Measurements from ENCODE around the gene TMEM17. TPM values are rescaled to one million over a fixed set of nuclear protein-coding genes. Genes with fewer than 3 reads are reported as not detected.

The TMEM17 gene
- total RNA-seq, 4 donors from 2014 or later = 1.4 to 4.4 (median 1.6) TPM

DNA sequence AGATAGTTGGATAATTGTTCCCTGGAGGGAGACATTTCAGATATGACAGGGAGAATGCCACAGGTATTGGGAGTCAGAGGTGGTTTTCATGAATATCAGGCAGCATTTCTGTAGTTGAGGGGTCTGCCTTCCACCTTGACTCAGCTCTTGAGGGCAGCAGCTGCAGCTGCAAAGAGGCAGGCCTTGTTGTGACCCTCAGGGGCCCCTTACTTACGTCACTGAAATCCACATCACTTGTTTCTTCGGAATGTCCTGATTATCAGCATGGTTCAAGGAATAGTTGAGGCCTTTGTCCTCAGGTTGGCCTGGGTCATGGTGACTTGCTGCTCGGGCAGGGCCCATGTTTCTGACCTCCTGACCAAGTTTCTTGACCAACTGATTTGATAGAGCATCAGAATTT is 46.9 kb downstream of the TMEM17 start:
- TF ChIP-seq, protein P1, sequence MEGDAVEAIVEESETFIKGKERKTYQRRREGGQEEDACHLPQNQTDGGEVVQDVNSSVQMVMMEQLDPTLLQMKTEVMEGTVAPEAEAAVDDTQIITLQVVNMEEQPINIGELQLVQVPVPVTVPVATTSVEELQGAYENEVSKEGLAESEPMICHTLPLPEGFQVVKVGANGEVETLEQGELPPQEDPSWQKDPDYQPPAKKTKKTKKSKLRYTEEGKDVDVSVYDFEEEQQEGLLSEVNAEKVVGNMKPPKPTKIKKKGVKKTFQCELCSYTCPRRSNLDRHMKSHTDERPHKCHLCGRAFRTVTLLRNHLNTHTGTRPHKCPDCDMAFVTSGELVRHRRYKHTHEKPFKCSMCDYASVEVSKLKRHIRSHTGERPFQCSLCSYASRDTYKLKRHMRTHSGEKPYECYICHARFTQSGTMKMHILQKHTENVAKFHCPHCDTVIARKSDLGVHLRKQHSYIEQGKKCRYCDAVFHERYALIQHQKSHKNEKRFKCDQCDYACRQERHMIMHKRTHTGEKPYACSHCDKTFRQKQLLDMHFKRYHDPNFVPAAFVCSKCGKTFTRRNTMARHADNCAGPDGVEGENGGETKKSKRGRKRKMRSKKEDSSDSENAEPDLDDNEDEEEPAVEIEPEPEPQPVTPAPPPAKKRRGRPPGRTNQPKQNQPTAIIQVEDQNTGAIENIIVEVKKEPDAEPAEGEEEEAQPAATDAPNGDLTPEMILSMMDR (IDR thresholded peaks at IDR 0.05; ENCODE audit: low read depth) = no peak

DNA sequence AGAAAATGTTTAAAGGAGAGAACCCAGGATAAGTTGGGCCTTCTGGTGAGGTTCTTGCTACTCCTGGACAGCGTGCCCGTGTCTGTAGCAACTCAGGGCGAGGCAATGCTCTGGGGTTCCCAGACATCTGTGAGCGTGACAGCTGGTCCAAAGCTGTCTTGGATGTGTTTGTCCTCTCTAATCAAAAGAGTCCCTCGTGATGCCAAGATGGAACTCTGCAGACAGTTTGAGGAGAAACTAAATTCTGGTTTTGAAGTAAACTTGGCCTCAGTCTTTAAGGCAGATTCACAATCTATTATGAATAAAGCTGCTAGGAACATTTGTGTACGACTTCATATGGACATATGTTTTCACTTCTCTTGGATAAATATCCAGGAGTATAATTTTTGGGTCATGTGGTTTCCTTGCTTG is 47.3 kb downstream of the TMEM17 start:
- TF ChIP-seq, protein P1 (IDR thresholded peaks at IDR 0.05; ENCODE audit: low read depth) = no peak

DNA sequence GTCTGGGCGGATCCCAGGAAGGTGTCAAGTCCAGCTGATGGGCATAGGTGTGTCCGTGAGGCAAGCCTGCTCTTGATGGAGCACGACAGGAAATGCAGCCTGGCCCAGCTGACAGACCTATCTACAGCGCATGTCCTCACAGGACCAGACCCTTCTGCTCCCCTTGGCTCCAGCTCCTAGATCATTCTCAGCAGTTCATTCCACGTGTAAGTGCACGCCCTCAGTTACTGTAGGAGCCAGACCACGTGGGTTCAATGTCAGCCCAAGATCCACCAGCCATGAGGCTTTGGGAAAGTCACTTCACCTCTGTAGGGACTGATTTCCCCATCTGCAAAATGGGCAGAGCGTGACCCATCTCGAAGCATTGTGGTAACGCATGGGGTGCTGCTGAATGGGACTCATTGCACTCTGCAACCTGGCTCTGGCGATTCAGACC is 47.8 kb downstream of the TMEM17 start:
- TF ChIP-seq, protein P1 (IDR thresholded peaks at IDR 0.05; ENCODE audit: low read depth) = no peak

DNA sequence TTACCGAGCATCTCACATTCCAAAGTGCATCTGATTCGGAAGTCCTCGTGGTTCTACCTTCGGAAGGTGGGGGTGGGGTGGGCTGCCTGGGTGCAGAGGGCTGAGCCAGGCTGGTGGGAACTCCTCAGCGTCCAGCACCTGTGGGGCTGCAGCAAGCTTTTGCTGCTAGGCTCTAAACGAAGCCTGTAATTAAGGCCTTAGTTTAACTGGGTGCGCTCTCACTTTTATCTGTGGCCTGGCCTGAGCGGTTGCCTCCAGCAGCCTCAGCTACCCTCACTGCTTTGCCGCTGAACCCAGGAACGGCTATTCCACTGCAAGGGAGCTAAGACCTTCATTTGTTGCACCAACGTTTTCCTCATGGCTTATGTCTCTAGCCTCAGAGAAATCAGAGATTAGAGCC is 48.4 kb downstream of the TMEM17 start:
- TF ChIP-seq, protein P1 (IDR thresholded peaks at IDR 0.05; ENCODE audit: low read depth) = no peak

DNA sequence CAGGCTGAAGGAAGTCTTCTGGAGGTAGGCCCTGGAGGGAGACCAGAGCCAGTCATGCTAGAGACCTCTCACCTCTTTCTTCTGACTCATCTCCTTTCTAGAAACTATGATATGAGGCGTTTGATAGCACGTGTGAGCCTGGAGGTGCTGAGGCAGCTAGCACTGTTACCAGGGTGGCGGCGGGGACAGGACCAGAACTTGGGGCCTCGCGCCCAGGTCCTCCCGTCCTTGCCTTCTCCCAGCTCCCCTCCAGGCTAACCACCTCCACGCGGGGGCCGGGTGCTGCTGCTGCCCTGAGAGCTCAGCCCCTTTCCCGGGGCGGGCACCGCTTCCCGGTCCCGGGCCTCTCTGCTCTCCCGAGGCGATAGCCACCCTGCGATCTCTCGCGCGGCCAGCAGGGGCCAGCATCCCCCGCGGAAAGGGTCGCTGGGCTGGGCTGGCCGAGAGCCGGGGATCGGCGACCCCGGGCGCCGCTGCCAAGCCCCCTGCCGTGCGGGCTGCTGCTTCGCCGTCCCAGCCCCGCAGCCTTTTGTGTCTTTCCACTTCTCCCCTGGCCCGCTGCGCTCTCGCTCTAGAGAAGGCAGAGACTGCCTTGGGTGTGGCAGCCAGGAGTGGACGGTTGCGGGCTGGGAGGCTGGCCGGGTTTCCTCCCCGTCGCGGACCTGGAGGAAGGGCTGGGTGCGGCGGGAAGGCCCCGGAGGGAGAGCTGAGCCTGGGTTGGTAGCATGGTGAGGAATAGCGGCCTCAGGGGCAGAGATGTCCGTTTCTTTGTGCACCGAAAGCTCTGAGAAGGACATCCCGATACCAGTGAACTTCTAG is 49.1 kb downstream of the TMEM17 start:
- TF ChIP-seq, protein P1 (IDR thresholded peaks at IDR 0.05; ENCODE audit: low read depth) = no peak

DNA sequence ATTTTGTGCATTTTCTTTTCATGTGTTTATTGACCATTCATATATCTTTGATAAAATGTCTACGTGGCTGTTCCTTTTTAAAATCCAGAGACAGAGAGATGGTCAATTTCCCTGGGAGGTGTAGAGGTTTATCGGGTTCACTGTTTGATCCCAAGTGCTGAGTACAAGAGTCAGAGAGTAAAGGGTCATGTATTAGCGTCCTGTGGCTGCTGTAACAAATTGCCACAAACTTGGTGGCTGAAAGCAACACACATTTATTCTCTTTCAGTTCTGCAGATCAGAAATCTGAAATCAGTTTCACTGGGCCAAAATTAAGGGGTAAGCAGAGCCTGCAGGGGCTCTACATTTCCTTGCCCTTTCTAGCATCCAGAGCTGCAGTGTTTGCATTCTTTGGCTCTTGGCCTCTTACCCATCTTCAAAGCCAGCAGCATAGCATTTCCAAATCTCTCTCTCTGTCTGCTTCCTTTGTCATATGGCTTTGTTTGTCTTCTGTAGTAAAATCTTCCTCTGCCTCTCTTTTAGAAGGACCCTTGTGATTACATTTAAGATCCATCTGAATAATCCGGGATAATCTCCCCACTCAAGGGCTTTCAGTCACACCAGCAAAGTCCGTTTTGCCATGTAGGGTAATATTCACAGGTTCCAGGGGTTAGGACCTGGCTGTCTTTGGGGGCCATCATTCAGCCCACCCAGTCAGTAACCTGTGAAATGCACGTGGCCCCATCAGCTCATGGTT is 49.9 kb downstream of the TMEM17 start:
- TF ChIP-seq, protein P1 (IDR thresholded peaks at IDR 0.05; ENCODE audit: low read depth) = no peak

DNA sequence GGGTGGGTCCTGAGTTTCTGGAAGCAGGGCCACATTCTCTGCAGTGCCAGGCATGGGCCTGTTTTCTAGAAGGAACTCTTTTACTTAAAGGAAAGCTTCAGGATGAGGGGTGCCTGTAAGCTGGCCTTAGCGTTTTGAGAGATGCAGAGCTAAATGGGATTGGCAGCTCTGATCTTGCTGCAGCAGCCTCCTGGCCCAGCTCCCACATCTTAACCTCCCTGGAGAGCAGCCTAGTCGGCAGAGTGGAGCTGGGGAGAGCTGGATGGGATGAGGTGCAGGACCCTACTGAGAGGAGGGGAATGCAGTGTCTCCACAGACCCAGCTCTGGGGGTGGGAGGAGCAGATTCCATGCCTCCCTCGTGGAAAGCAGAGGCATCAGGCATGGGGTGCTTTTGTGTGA is 52.0 kb downstream of the TMEM17 start:
- TF ChIP-seq, protein P1 (IDR thresholded peaks at IDR 0.05; ENCODE audit: low read depth) = no peak
